Measurements from ENCODE around the gene TREX2.

The TREX2 gene

GRCh38 chrX:153463031-153463430 is 17.2 kb upstream of the TREX2 start:
- no peak overlapping the region for H3K4me3 ChIP-seq (replicated peaks; ENCODE audit: insufficient read depth, low read length)
- no peaks in the 10 kb centered on the region for H3K27me3 ChIP-seq (ENCODE audit: insufficient read depth, poor library complexity, severe bottlenecking)
- no peak for DNase-seq (ENCODE audit: low read depth in 1 of 2, low spot score in 1 of 2)
- no peak overlapping the region for H3K27ac ChIP-seq (replicated peaks)
- TF ChIP-seq GABPA (IDR thresholded peaks at IDR 0.05; ENCODE audit: low read depth): no peak
- no peak for TF ChIP-seq SPI1 (IDR thresholded peaks at IDR 0.05; ENCODE audit: borderline replicate concordance, low read depth)
- TF ChIP-seq, protein P1, sequence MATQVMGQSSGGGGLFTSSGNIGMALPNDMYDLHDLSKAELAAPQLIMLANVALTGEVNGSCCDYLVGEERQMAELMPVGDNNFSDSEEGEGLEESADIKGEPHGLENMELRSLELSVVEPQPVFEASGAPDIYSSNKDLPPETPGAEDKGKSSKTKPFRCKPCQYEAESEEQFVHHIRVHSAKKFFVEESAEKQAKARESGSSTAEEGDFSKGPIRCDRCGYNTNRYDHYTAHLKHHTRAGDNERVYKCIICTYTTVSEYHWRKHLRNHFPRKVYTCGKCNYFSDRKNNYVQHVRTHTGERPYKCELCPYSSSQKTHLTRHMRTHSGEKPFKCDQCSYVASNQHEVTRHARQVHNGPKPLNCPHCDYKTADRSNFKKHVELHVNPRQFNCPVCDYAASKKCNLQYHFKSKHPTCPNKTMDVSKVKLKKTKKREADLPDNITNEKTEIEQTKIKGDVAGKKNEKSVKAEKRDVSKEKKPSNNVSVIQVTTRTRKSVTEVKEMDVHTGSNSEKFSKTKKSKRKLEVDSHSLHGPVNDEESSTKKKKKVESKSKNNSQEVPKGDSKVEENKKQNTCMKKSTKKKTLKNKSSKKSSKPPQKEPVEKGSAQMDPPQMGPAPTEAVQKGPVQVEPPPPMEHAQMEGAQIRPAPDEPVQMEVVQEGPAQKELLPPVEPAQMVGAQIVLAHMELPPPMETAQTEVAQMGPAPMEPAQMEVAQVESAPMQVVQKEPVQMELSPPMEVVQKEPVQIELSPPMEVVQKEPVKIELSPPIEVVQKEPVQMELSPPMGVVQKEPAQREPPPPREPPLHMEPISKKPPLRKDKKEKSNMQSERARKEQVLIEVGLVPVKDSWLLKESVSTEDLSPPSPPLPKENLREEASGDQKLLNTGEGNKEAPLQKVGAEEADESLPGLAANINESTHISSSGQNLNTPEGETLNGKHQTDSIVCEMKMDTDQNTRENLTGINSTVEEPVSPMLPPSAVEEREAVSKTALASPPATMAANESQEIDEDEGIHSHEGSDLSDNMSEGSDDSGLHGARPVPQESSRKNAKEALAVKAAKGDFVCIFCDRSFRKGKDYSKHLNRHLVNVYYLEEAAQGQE (IDR thresholded peaks at IDR 0.05; ENCODE audit: insufficient replicate concordance, low read depth): no peak
- TF ChIP-seq, protein P2, sequence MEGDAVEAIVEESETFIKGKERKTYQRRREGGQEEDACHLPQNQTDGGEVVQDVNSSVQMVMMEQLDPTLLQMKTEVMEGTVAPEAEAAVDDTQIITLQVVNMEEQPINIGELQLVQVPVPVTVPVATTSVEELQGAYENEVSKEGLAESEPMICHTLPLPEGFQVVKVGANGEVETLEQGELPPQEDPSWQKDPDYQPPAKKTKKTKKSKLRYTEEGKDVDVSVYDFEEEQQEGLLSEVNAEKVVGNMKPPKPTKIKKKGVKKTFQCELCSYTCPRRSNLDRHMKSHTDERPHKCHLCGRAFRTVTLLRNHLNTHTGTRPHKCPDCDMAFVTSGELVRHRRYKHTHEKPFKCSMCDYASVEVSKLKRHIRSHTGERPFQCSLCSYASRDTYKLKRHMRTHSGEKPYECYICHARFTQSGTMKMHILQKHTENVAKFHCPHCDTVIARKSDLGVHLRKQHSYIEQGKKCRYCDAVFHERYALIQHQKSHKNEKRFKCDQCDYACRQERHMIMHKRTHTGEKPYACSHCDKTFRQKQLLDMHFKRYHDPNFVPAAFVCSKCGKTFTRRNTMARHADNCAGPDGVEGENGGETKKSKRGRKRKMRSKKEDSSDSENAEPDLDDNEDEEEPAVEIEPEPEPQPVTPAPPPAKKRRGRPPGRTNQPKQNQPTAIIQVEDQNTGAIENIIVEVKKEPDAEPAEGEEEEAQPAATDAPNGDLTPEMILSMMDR (IDR thresholded peaks at IDR 0.05; ENCODE audit: insufficient read depth, low read length): no peak
- TF ChIP-seq POLR2AphosphoS5 (IDR thresholded peaks at IDR 0.05; ENCODE audit: low read depth): no peak

GRCh38 chrX:153462291-153462690 is 16.4 kb upstream of the TREX2 start:
- no peak for DNase-seq (ENCODE audit: low read depth in 1 of 2, low spot score in 1 of 2)
- Histone ChIP-seq H3K4me3 (replicated peaks; ENCODE audit: insufficient read depth, low read length) (no peak overlapping the region), H3K27ac (replicated peaks) (no peak overlapping the region), H3K27me3 (ENCODE audit: insufficient read depth, poor library complexity, severe bottlenecking) (no peaks in the 10 kb centered on the region)
- TF ChIP-seq POLR2AphosphoS5 (IDR thresholded peaks at IDR 0.05; ENCODE audit: low read depth): no peak

- Histone ChIP-seq H3K27me3 (ENCODE audit: insufficient read depth, poor library complexity, severe bottlenecking) (no peaks in the 10 kb centered on the region), H3K27ac (replicated peaks) (no peak overlapping the region), H3K4me3 (replicated peaks; ENCODE audit: insufficient read depth, low read length) (no peak overlapping the region)
- no peak for TF ChIP-seq POLR2AphosphoS5 (IDR thresholded peaks at IDR 0.05; ENCODE audit: low read depth)
- TF ChIP-seq, protein P2 (IDR thresholded peaks at IDR 0.05; ENCODE audit: insufficient read depth, low read length): peak; percentile 40
- peak; percentile 6 to 49 for DNase-seq (ENCODE audit: low read depth in 1 of 2, low spot score in 1 of 2)
Observed at GRCh38 chrX:153460826-153461225, 15.0 kb upstream of the TREX2 start.

GRCh38 chrX:153459986-153460385 is 14.1 kb upstream of the TREX2 start:
- no peak for DNase-seq (ENCODE audit: low read depth in 1 of 2, low spot score in 1 of 2)
- H3K4me3 ChIP-seq (replicated peaks; ENCODE audit: insufficient read depth, low read length): no peak overlapping the region
- H3K27me3 ChIP-seq (ENCODE audit: insufficient read depth, poor library complexity, severe bottlenecking): no peaks in the 10 kb centered on the region
- TF ChIP-seq, protein P2 (IDR thresholded peaks at IDR 0.05; ENCODE audit: insufficient read depth, low read length): no peak
- TF ChIP-seq POLR2AphosphoS5 (IDR thresholded peaks at IDR 0.05; ENCODE audit: low read depth) (no peak), GABPA (IDR thresholded peaks at IDR 0.05; ENCODE audit: low read depth) (no peak), SPI1 (IDR thresholded peaks at IDR 0.05; ENCODE audit: borderline replicate concordance, low read depth) (no peak)
- TF ChIP-seq, protein P1 (IDR thresholded peaks at IDR 0.05; ENCODE audit: insufficient replicate concordance, low read depth): no peak
- H3K27ac ChIP-seq (replicated peaks): no peak overlapping the region

All from HL-60 (cell line).